ENCODE results near the gene ZNF423.

DNA sequence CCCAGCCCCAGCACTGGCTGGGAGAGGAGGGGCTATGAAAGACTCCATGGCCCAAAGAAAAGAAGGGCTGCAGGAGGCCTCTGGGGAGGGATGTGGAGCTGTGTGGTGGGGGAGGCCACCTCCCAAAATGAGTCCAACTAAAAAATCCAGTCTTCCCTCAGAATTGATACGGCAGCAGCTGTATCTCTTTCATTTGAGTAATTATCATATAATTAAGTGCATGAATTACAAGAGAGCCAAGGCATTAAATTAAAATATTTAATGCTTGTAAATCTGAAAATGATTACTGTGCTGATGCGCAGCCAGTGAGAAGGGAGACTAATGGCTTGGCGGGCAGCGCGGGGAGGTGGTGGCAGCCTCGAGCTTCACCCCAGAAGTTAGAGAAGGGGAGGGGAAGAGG is 289.5 kb downstream of the ZNF423 start:
- TF ChIP-seq POLR2A (IDR thresholded peaks at IDR 0.05) = no peak
- TF ChIP-seq, protein P1, sequence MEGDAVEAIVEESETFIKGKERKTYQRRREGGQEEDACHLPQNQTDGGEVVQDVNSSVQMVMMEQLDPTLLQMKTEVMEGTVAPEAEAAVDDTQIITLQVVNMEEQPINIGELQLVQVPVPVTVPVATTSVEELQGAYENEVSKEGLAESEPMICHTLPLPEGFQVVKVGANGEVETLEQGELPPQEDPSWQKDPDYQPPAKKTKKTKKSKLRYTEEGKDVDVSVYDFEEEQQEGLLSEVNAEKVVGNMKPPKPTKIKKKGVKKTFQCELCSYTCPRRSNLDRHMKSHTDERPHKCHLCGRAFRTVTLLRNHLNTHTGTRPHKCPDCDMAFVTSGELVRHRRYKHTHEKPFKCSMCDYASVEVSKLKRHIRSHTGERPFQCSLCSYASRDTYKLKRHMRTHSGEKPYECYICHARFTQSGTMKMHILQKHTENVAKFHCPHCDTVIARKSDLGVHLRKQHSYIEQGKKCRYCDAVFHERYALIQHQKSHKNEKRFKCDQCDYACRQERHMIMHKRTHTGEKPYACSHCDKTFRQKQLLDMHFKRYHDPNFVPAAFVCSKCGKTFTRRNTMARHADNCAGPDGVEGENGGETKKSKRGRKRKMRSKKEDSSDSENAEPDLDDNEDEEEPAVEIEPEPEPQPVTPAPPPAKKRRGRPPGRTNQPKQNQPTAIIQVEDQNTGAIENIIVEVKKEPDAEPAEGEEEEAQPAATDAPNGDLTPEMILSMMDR (IDR thresholded peaks at IDR 0.05) = no peak

Measured in lower leg skin (tissue), 3 donors.